Head of caudate nucleus (tissue), 42 donors: Measurements from ENCODE around the gene MRPS10.
"Not testable (repeated sequence)": the region's sequence is repeated elsewhere in the genome, so short reads cannot be mapped to it uniquely, and the experiment has no call there.

Experiments used
- DNase-seq, 42 donors: peaks; one replicate each; pipeline versions ENCODE4 v3.0.0 to v3.0.0-alpha.2; 2020 to 2021; ENCODE audit warnings: mixed read lengths in 7 of 42
- intact Hi-C: fragments of 100-400 bp; cut with DNase I; formaldehyde crosslinking; loops from one replicate; pipeline ENCODE4 v1.15.0; 2022

Gene MRPS10

DNA sequence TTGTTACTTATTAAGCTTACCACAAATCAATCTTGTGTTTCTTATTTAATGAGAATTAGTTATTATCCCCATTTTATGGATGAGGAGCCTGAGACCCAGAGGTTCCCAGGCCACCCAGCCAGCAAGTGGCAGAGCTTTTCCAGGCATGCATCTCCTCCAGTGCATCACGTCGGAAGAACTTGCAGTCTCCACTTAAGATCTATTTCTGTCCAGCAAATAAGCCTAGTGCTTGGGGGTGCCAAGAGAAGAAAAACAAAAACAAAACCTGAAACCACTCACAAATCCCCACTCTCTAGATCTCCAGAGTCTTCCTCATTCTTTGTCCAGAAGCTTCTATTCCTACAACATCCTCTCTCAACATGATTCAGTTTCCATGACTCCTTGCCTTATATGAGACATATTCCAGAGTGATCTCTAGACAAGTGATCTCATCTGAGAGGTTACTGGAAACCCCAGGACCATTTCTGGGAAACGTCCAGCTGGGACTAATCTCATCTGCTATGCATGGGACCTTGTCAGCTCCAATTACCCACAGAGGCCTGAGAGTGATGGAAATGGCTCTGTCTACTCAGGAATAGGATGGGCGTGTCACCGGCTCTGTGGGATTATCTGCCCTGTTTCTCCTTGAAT, 27.0 kb downstream of the MRPS10 start:
- peak in 1 of 42 donors; percentile 3 for DNase-seq
- intact Hi-C loops, result no loop called here

DNA sequence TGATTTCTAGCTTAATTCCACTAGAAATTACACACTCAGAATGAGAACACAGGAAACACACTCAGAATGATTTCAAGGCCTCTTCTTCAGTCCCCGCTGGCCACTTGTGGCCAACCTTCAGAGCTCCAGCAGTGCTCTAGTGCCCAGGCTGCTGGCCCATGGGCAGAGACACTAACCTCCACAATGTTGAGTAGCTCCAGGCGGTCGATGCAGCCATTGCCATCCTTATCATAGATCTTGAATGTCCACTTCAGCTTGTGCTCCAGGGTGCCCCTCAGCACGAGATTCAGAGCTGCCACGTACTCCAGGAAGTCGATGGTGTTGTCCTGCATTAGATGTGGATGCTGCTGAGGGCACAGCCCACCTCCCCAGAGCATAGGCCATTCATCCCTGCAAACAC, 29.3 kb downstream of the MRPS10 start:
- intact Hi-C loops, result no loop called here
- no peak for DNase-seq

DNA sequence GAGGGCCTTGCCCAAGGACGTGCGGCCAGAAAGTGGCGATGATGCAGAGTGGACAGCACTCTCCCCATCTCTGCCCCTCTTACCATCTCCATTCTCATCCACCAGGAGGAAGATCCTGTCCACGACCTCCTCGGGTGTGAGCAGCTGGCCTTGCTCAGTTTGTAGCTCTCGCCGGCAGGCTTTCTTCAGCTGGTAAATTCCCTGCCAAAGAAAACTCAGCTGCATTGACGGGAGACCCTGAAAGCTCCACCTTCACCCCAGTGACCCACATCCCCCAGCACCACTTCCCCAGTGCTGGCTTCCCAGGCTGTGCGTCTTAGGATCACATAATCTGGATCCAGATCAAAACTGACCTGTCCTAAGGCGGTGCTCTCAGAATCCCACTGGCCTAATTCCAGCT, 32.1 kb downstream of the MRPS10 start:
- no peak for DNase-seq
- intact Hi-C loops, result no loop called here

DNA sequence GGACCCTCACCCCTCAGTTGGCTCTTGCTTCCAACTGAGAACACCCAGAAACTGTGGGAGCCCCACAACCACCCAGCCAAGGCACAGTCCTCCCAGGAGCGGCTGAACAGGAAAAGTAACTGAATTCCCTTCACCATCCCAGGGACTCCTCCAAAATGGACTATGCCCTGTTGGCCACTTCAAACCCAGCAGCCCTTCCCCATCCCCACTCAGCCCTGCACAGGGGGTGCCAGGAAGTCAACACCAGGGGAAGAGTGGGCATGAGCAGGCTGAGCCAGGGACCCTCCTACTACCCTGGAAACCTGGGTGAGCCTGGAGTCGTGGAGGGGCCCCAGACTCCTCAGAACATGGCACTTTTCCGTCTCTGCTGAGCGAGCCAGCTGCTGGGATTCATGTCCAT, 33.2 kb downstream of the MRPS10 start:
- intact Hi-C loops, result no loop called here
- DNase-seq, result no peak

GRCh38 chr6:42182101-42182500, 35.6 kb downstream of the MRPS10 start:
- DNase-seq, result no peak
- intact Hi-C loops, result no loop called here

GRCh38 chr6:42179945-42180313, 37.7 kb downstream of the MRPS10 start:
- DNase-seq, result no peak
- intact Hi-C loops, result no loop called here

DNA sequence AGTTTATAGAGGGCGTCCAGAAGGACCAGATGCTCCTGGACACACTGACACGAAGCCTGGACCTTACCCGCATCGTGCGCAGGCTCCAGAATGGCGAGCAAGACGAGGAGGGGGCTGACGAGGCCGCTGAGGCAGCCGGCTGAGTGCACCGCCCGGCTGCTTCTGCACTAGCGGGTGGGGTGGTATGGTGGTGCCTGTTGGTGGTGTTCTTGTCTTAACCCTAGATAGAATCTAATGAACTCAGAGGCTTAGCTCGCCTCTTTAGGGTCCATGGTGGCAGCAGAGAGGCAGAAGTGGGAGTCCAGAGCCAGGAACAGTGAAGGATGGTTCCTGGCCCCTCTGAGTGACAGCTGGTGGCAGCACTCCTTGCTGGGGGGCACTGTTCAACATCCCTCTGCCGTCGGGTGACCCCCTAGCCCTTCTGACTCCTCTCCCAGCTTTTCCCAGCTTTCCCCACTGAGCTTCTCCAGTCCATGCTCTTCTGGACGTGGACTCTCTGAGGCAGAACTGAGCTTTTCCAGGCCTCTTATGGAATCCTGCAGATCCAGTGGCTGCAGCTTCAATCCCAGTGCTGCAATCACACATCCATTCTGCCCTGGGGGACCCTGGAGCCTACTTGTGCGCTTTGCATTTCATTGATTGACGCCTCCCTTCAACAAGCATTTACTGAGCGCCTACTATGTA, 38.3 kb downstream of the MRPS10 start:
- intact Hi-C loops, result no loop called here
- no peak for DNase-seq

DNA sequence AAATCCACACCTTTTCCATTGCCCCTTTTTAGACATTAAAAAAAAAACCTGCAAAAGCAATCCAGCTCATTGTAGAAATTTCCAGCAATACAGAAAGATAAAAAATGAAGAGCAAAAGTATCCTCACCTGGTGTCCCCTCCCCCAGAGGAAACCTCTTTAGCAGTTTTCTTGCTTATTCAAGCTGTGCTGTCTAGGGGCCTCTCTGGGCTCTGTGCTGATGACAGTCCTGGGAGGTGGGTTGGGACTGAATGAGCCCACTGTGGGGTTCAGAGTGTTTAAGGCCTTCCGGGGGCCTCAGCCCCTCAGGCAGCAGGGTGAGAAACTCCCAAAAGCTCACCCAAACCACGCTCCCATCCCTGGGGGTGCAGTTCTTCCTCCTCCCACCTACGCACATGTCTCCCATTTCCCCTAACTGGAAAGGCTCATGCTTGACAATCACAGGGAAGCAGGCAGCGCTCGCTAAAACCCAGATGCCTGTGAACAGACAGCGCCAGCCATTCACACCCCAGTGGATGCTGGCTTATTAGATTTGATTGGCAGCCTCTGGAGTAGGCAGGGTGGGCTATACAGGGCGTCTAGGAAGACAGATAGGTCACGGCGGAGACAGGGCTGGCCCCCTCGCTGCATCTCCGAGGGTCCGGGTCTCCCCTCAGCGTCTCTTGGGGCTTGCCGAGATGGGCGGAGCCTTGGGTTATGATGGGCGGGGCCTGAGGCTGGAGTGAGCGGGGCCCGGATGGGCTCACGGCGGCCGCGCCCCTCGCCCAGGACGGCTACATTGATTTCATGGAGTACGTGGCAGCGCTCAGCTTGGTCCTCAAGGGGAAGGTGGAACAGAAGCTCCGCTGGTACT, 39.9 kb downstream of the MRPS10 start:
- DNase-seq, result peak in 40 of 42 donors; percentile 4 to 69 (median 36)
- intact Hi-C loops, result no loop called here

- intact Hi-C loops, result no loop called here
Measured at GRCh38 chr6:42176981-42177380, 40.7 kb downstream of the MRPS10 start.

DNA sequence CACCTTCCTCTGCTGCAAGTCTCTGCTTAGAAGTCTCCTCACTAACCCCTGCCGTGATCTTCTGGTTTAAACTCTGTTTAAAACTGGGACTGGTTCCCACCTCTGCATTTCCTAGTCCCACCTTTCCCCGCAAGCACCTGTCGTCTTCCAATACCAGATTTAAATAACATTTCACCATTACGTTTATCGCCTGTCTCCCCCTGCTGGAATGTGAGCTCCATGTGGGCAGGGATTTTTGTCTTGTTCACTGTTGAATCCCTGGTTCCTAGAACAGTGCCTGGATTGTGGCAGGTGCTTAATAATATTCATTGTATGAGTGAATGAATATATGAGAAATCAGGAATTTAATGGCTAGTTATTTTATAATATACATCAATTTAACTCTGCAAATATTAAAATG, 41.8 kb downstream of the MRPS10 start:
- intact Hi-C loops, result no loop called here
- no peak for DNase-seq

More at GRCh38 chr6:42176981-42177380, 40.7 kb downstream of the MRPS10 start:
- no peak for DNase-seq

DNA sequence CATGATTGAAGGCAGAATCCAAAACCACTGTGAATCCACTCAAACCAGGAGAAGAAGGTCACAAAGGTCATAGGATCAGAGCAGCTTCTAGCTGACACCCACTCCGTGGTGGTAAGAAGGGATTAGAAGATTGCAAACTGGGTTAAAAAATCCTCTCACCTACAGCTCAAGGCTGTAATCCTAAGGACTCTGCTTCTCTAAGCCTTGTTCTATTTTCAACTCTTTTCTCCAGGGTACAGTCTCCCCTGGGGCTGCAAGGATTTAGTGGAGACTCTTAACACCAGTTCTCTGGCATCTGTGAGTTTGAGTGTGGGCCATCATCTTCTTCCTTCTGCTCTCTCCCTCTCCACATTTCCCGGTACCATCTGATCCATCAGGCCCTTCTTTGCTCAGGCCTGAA, 44.6 kb downstream of the MRPS10 start, which contains the start of gene GUCA1A:
Gene GUCA1A (plus strand): TSS at position 264 of the 400 bp plus-strand sequence. CDS start 250 bp downstream, outside the sequence.
- intact Hi-C loops, result no loop called here
- DNase-seq, result no peak

DNA sequence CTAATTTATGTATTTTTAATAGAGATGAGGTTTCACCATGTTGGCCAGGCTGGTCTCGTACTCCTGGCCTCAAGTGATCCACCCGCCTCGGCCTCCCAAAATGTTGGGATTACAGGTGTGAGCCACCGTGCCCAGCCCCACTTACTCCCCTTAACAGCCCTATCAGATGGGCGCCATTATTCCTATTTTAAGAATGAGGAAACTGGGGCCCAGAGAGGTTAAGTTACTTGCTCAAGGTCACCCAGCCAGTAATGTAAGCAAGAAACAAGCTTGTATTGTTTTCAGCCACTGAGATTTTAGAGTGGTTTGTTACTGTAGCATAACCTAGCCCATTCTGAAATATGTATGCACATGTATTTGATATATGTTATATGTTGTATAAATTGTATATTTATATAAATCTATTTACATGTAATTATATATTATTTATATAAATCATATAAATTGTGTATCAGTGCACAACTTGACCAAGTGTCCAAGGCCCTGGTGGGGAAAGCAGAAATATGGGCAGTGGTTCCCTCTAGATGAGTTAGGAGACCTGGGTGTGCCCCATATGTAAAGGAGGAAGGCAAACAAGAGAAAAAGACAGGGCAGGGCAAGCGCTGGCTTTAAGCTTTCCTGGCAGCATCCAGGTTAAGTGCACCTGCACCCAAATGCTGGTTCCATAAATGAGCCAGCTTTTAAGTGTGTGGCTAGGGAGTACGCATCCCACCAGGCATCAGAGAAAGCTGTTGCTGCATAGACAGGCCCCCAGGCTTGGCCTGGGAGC, 45.7 kb downstream of the MRPS10 start:
- no peak for DNase-seq
- intact Hi-C loops, result no loop called here

DNA sequence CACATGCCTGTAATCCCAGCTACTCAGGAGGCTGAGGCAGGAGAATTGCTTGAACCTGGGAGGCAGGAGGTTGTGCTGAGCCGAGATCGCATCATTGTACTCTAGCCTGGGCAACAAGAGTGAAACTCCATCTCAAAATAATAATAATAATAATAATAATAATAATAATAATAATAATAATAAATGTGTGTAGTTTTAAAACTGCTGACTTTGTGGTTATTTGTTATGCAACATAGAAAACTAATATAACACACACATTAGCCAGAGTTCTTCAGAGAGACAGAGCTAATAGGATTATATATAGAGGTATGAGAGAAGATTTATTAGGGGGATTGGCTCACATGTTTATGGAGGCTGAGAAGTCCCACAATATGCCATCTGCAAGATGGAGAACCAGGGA, 47.9 kb downstream of the MRPS10 start:
- intact Hi-C loops, result loop anchor here (5.0 kb wide), 1 partner anchor 92 kb away; no protein-coding TSS in a partner anchor
- DNase-seq, result not testable (repeated sequence)

- DNase-seq, result no peak
- intact Hi-C loops, result loop anchor here (5.0 kb wide), 1 partner anchor 91 kb away; no protein-coding TSS in a partner anchor
Measured at GRCh38 chr6:42168650-42169049, 49.0 kb downstream of the MRPS10 start.

DNA sequence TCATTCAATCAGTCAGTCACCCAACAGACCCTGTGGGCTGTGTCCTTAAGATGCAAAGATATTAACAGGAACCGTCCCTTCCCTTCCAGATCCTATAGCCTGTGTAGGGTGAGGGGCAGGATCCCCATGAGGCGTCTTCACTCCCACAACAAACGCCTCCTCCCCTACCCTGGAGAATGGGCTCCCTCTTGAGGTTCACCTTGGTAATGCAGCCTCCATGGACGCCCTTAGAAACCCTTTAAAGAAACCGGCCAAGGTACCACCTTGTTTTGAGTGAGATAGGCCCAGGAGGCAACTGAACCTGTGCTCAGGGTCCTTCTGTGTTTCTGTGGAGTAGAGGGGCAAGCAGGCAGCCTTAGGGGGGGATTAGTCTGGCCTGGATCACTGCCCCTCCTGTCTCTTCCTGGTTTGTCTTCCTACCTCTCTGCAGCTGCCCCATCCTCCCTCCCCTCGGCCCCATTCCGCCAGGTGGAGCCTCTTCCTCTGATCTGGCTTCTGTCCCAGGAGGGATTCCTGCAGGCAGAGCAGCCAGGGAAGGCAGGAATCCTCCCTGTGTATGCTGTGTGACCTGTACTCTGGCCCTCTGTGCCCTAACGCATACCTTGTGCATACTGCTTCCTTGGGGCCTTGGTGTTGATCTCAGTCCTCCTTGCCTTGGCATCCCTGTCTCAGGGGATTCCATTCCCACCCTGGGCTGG, 51.1 kb downstream of the MRPS10 start:
- DNase-seq, result peak in 40 of 42 donors; percentile 13 to 88 (median 68)
- intact Hi-C loops, result loop anchor here (5.0 kb wide), 1 partner anchor 89 kb away; no protein-coding TSS in a partner anchor

GRCh38 chr6:42165016-42165415, 52.6 kb downstream of the MRPS10 start:
- DNase-seq, result no peak
- intact Hi-C loops, result loop anchor here (5.0 kb wide), 1 partner anchor 88 kb away; no protein-coding TSS in a partner anchor

- intact Hi-C loops, result no loop called here
- DNase-seq, result no peak
Measured at GRCh38 chr6:42163981-42164380, 53.7 kb downstream of the MRPS10 start.

DNA sequence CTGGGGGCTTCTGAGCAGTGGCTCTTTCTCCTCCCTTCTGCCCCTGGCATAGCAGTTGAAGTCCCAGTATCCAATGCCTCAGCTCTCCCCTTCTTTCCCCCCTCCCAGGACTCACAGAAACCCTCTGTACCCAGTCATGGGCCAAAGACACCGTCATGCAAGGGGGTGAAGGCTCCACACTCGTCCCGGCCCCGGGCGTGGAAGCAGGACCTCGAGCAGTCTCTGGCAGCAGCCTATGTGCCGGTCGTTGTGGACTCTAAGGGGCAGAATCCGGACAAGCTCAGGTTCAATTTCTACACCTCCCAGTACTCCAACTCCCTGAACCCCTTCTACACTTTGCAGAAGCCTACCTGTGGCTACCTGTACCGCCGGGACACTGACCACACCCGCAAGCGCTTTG, 54.8 kb downstream of the MRPS10 start:
- no peak for DNase-seq
- intact Hi-C loops, result no loop called here
